Neural cell (in vitro differentiated cells): ENCODE data around the gene CLASP2.

Source experiments
- POLR2AphosphoS5 ChIP-seq: IDR thresholded peaks from 2 replicates; pipeline ENCODE4 v1.6.1; 2012
- RAD21 ChIP-seq: fragments of 450-650 bp; conservative IDR thresholded peaks from 2 replicates; pipeline ENCODE4 v1.6.1; 2014; ENCODE audit warnings: antibody characterized with exemption, mild to moderate bottlenecking, moderate library complexity
- TAF1 ChIP-seq: IDR thresholded peaks from 2 replicates; pipeline ENCODE4 v1.6.1; 2012; ENCODE audit warnings: low read depth
- TF ChIP-seq, protein P1 (sequence below): fragments of 450-650 bp; IDR thresholded peaks from 2 replicates; pipeline ENCODE4 v1.5.1; 2014; ENCODE audit warnings: antibody characterized with exemption, mild to moderate bottlenecking, moderate library complexity; ENCODE audit not compliant: poor library complexity, severe bottlenecking

DNA sequence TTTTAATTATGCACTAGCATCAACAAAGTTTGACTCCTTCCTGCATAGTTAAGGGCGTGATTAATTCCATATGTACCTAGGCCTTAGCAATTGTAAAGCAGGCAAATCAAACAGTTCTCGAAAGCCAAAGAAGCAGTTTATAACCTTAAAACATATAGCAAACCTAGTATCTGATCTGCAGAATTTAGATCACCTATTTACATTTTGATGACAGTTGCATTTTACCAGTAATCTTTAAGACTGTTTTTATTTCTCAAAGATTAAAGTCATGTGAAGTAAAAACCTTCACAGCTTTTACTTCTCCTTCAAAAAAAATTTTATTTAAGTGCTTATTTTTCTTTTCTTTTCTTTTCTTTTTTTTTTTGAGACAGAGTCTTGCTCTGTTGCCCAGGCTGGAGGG, 257.0 kb downstream of the CLASP2 start:
- no peak for TF ChIP-seq TAF1
- TF ChIP-seq POLR2AphosphoS5: no peak
- TF ChIP-seq, protein P1, sequence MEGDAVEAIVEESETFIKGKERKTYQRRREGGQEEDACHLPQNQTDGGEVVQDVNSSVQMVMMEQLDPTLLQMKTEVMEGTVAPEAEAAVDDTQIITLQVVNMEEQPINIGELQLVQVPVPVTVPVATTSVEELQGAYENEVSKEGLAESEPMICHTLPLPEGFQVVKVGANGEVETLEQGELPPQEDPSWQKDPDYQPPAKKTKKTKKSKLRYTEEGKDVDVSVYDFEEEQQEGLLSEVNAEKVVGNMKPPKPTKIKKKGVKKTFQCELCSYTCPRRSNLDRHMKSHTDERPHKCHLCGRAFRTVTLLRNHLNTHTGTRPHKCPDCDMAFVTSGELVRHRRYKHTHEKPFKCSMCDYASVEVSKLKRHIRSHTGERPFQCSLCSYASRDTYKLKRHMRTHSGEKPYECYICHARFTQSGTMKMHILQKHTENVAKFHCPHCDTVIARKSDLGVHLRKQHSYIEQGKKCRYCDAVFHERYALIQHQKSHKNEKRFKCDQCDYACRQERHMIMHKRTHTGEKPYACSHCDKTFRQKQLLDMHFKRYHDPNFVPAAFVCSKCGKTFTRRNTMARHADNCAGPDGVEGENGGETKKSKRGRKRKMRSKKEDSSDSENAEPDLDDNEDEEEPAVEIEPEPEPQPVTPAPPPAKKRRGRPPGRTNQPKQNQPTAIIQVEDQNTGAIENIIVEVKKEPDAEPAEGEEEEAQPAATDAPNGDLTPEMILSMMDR: no peak
- TF ChIP-seq RAD21: no peak
